Measurements from ENCODE around the gene LHX2. TPM values are rescaled to one million over a fixed set of nuclear protein-coding genes. Genes with fewer than 3 reads are reported as not detected.
"Not testable (repeated sequence)": the region's sequence is repeated elsewhere in the genome, so short reads cannot be mapped to it uniquely, and the experiment has no call there.

The LHX2 gene
- total RNA-seq, 1 donor from 2014 or later = not detected

GRCh38 chr9:123985869-123986268, 25.7 kb upstream of the LHX2 start:
- H3K27me3 Mint-ChIP-seq = peaks cover 20% of the 10 kb centered on the region
- H3K4me3 Mint-ChIP-seq = no peak overlapping the region

GRCh38 chr9:123990427-123990826, 21.1 kb upstream of the LHX2 start:
- intact Hi-C loops (cut with micrococcal nuclease) = no loop called here
- Mint-ChIP-seq H3K27me3 (peaks cover 31% of the 10 kb centered on the region), H3K4me1 (no peaks in the 10 kb centered on the region), H3K36me3 (ENCODE audit: low read depth) (no peaks in the 10 kb centered on the region), H3K27ac (no peak overlapping the region), H3K9me3 (no peaks in the 10 kb centered on the region), H3K4me3 (no peak overlapping the region)
- no peak for DNase-seq

More at GRCh38 chr9:123985869-123986268, 25.7 kb upstream of the LHX2 start:
- intact Hi-C loops (cut with micrococcal nuclease) = no loop called here
- Mint-ChIP-seq H3K27ac (no peak overlapping the region), H3K9me3 (no peaks in the 10 kb centered on the region), H3K4me1 (no peaks in the 10 kb centered on the region), H3K36me3 (ENCODE audit: low read depth) (no peaks in the 10 kb centered on the region)
- no peak for DNase-seq

DNA sequence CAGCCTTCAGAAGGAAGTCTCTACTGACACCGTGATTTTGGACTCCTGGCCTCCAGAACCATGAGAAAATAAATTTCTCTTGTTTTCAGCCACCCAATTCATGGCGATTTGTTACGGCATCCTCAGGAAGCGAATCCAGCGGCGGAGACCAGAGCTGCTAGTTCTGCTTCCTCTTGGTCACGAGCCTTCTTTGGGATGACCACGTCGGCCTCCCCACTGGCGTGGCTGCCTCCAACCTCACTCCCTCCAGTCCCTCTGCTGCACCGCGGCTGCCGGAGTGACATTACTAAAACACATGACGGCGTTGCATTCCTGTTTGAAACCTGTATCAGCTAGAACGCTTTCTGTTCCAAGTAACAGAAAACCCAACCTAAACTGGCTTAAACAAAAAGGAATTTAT, 18.9 kb upstream of the LHX2 start:
- H3K4me3 Mint-ChIP-seq; H3K36me3 Mint-ChIP-seq (ENCODE audit: low read depth); intact Hi-C loops (cut with micrococcal nuclease); DNase-seq; H3K9me3 Mint-ChIP-seq; H3K4me1 Mint-ChIP-seq; H3K27ac Mint-ChIP-seq: not testable (repeated sequence)
- peaks cover 41% of the 10 kb centered on the region for H3K27me3 Mint-ChIP-seq

- no peaks in the 10 kb centered on the region for H3K9me3 Mint-ChIP-seq
Observed at GRCh38 chr9:123996731-123997421, 14.7 kb upstream of the LHX2 start.

DNA sequence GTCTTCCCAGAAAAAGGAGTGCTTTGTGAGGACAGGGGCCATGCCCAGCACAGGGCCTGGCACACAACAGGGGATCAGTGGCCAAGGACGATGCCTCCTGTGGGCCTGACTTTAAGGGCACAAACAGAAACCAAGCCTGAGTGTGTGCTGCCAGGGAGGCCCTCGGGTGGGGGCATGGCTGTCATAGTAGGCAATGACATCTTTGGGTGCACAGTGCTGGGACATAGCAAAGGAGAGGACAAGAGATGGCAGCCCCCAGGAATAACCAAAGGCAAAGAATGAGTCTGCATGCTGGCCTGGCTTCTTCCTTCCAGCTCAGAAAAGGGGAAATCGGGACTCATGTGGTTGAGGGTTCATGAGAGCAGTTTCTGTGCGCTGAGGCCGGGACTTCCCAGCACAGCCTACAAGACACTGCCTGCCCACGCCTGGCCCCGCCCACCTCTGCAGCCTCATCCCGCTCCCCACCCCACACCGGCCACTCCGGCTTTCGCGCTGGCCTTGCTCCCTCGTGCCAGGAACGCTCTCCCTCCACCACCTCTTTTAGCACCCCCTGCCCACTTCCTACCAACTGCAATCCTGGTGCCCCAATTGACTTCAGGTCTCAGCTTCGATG, 13.8 kb upstream of the LHX2 start:
- intact Hi-C loops (cut with micrococcal nuclease) = loop anchor here (2.0 to 5.0 kb wide), 3 partner anchors 69 to 449 kb away; no protein-coding TSS in a partner anchor
- peak overlapping the region; percentile 48 for H3K4me3 Mint-ChIP-seq
- DNase-seq = peak; percentile 69

More at GRCh38 chr9:123996731-123997421, 14.7 kb upstream of the LHX2 start:
- H3K27ac Mint-ChIP-seq = no peak overlapping the region
- intact Hi-C loops (cut with micrococcal nuclease) = loop anchor here (2.0 to 5.0 kb wide), 2 partner anchors 68 to 360 kb away; no protein-coding TSS in a partner anchor
- peaks cover 27% of the 10 kb centered on the region for H3K4me1 Mint-ChIP-seq
- peak; percentile 73 for DNase-seq
- H3K4me3 Mint-ChIP-seq = peak overlapping the region; percentile 48
- H3K36me3 Mint-ChIP-seq (ENCODE audit: low read depth) = peaks cover 2% of the 10 kb centered on the region
- H3K27me3 Mint-ChIP-seq = peaks cover 66% of the 10 kb centered on the region

GRCh38 chr9:123998278-123998925, 13.2 kb upstream of the LHX2 start:
- no peak for DNase-seq
- peaks cover 82% of the 10 kb centered on the region for H3K27me3 Mint-ChIP-seq
- H3K9me3 Mint-ChIP-seq = no peaks in the 10 kb centered on the region
- no peak overlapping the region for H3K27ac Mint-ChIP-seq
- peak overlapping the region; percentile 78 for H3K4me3 Mint-ChIP-seq
- intact Hi-C loops (cut with micrococcal nuclease) = loop anchor here (2.0 to 5.0 kb wide), 2 partner anchors 361 to 450 kb away; no protein-coding TSS in a partner anchor
- H3K4me1 Mint-ChIP-seq = peaks cover 27% of the 10 kb centered on the region
- H3K36me3 Mint-ChIP-seq (ENCODE audit: low read depth) = peaks cover 2% of the 10 kb centered on the region

More for the DNA sequence above, 13.8 kb upstream of the LHX2 start:
- Mint-ChIP-seq H3K9me3 (no peaks in the 10 kb centered on the region), H3K27ac (peak overlapping the region; percentile 46), H3K27me3 (peaks cover 75% of the 10 kb centered on the region), H3K4me1 (peaks cover 27% of the 10 kb centered on the region), H3K36me3 (ENCODE audit: low read depth) (peaks cover 2% of the 10 kb centered on the region)

DNA sequence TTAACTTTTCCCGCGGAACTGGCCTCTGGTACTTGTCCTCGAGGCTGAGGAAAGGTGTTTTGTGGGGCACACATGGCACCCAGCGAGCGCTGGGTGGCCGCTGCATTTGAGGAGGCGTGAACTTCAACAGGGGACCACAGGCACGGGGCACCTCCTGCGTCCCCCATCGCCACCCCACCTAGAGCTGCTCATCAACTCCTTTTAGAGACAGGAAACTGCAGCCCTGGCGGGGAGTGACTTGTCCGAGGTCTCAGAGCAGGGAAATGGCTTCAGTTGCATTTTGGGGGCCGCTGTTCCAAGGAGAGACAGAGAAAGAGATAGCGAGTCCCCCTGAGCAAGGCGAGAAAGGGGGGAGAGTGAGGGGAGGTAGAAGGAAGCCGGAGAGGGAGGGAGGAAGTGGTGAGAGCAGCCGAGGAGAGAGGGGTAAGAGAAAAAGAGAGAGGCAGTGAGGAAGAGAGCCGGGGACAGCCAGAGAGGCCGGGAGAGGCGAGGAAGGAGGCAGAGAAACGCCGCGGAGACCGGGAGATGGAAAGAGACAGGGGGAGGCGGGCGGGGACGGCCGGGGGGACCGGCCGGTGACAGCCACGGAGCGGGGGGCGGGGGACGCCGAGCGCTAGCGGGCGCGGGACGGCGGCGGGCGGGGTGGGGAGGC, 12.5 kb upstream of the LHX2 start:
- H3K27ac Mint-ChIP-seq = peak overlapping the region; percentile 70
- intact Hi-C loops (cut with micrococcal nuclease) = loop anchor here (2.0 to 5.0 kb wide), 2 partner anchors 362 to 450 kb away; no protein-coding TSS in a partner anchor
- no peak for DNase-seq

DNA sequence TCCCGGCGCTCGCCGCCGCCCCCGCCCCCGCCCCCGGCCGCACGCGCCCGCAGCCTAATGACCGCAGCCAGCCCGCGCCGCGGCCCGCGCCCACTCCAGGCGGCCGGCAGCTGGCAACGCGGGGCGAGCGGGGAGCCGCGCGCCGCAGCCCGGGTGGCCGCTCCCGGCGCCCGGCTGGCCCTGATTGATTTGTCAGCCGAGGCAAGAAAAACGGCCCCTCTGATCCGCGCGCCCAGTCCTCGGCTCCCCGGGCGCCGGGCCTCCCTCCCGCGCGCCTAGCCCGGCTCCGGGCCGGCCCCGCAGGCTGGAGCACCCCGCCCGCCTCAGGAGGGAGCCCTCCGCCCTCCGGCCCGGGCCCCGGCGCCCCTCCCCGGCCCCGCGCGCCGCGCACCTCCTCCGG, 11.9 kb upstream of the LHX2 start:
- peaks cover 2% of the 10 kb centered on the region for H3K36me3 Mint-ChIP-seq (ENCODE audit: low read depth)
- peaks cover 29% of the 10 kb centered on the region for H3K4me1 Mint-ChIP-seq
- H3K27me3 Mint-ChIP-seq = peaks cover 83% of the 10 kb centered on the region
- H3K27ac Mint-ChIP-seq = no peak overlapping the region
- H3K9me3 Mint-ChIP-seq = no peaks in the 10 kb centered on the region
- DNase-seq = no peak
- no peak overlapping the region for H3K4me3 Mint-ChIP-seq
- intact Hi-C loops (cut with micrococcal nuclease) = loop anchor here (2.0 to 5.0 kb wide), 3 partner anchors 19 to 451 kb away; no protein-coding TSS in a partner anchor

More for the DNA sequence above, 12.5 kb upstream of the LHX2 start:
- Mint-ChIP-seq H3K4me3 (peak overlapping the region; percentile 78), H3K27me3 (peaks cover 82% of the 10 kb centered on the region), H3K4me1 (peaks cover 29% of the 10 kb centered on the region), H3K9me3 (no peaks in the 10 kb centered on the region), H3K36me3 (ENCODE audit: low read depth) (peaks cover 2% of the 10 kb centered on the region)

GRCh38 chr9:124000161-124000783, 11.3 kb upstream of the LHX2 start:
- Mint-ChIP-seq H3K9me3 (no peaks in the 10 kb centered on the region), H3K4me3 (peak overlapping the region; percentile 56), H3K36me3 (ENCODE audit: low read depth) (peaks cover 2% of the 10 kb centered on the region), H3K4me1 (peaks cover 29% of the 10 kb centered on the region), H3K27ac (peak overlapping the region; percentile 21), H3K27me3 (peaks cover 83% of the 10 kb centered on the region)
- intact Hi-C loops (cut with micrococcal nuclease) = loop anchor here (2.0 kb wide), 1 partner anchor 19 kb away; no protein-coding TSS in a partner anchor
- DNase-seq = no peak

DNA sequence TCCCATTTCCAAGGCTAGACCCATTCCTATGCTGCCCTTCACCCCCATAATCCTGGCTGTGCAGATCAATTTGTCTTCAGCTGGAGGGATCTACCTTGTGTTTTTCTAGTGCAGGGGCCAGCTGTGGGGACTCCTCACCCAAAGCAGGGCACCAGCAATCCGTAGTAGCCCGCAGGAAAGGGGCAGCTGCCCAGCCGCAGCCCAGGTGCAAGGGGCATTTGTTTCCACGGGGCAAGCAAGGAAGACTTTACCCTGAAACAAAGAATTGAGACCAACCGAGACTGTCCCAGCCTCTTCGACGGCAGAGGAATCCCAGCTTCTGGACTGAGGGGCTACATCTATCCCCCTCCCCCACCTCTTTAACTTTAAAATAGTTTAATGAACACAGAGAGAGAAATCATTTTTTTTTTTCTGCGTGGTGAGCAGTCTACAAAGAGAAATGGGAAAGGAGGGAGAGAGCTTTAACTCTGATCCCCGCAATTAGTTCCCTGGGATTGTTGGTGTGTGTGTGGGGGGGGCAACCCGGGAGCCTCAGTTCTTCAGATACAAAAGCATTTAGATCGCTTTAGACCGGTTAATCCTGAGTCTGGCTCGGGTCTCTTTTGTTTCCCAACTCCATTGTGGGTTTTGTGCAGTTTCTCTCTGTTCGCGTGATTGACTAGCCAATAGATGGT, 10.6 kb upstream of the LHX2 start:
- Mint-ChIP-seq H3K4me3 (peak overlapping the region; percentile 56), H3K4me1 (peaks cover 29% of the 10 kb centered on the region), H3K27me3 (peaks cover 83% of the 10 kb centered on the region), H3K36me3 (ENCODE audit: low read depth) (peaks cover 2% of the 10 kb centered on the region), H3K9me3 (no peaks in the 10 kb centered on the region), H3K27ac (no peak overlapping the region)
- no peak for DNase-seq
- intact Hi-C loops (cut with micrococcal nuclease) = loop anchor here (2.0 kb wide), 1 partner anchor 18 kb away; no protein-coding TSS in a partner anchor

DNA sequence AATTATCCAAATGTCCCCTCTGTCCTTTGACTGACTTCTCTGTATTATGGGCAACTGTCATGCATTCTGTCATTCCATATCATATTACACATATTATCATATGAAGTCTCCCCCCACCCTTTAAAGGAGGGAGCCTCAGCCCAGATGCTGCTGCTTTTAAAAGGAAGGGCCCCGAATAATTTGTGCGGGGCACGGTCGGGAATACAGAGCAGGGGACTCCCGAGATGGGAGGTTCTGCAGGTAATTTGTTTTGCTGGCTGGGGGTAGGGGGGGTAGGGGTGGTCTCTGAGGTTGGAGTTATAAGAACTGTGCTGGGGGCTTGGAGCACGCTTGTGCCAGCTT, 10.1 kb upstream of the LHX2 start:
- Mint-ChIP-seq H3K27me3 (peaks cover 84% of the 10 kb centered on the region), H3K9me3 (no peaks in the 10 kb centered on the region), H3K27ac (no peak overlapping the region), H3K4me3 (no peak overlapping the region), H3K36me3 (ENCODE audit: low read depth) (peaks cover 2% of the 10 kb centered on the region), H3K4me1 (peaks cover 28% of the 10 kb centered on the region)
- intact Hi-C loops (cut with micrococcal nuclease) = loop anchor here (2.0 kb wide), 1 partner anchor 17 kb away; no protein-coding TSS in a partner anchor
- DNase-seq = no peak

- no peak for DNase-seq
- Mint-ChIP-seq H3K9me3 (no peaks in the 10 kb centered on the region), H3K4me3 (no peak overlapping the region), H3K36me3 (ENCODE audit: low read depth) (peaks cover 2% of the 10 kb centered on the region), H3K27me3 (peaks cover 90% of the 10 kb centered on the region), H3K27ac (no peak overlapping the region), H3K4me1 (peaks cover 28% of the 10 kb centered on the region)
- intact Hi-C loops (cut with micrococcal nuclease) = loop anchor here (2.0 kb wide), 1 partner anchor 17 kb away; no protein-coding TSS in a partner anchor
Observed at GRCh38 chr9:124001866-124002525, 9.6 kb upstream of the LHX2 start.

All from activated CD4-positive, alpha-beta T cell treated with anti-CD3 and anti-CD28 coated beads, Interleukin-2, amount 10 ng/mL, durations not matched to agents 24 days and 14 days (primary cell).